NCI-H446 treated with DMSO at 0.1 percent for 48 hours (cell line): ENCODE measurements around the gene SPPL2A.
"Not testable (repeated sequence)": the region's sequence is repeated elsewhere in the genome, so short reads cannot be mapped to it uniquely, and the experiment has no call there.

Experiments used
- DNase-seq: peaks from one replicate; lab custom pipeline; 2025; lab: John Stamatoyannopoulos, UW

Gene SPPL2A

DNA sequence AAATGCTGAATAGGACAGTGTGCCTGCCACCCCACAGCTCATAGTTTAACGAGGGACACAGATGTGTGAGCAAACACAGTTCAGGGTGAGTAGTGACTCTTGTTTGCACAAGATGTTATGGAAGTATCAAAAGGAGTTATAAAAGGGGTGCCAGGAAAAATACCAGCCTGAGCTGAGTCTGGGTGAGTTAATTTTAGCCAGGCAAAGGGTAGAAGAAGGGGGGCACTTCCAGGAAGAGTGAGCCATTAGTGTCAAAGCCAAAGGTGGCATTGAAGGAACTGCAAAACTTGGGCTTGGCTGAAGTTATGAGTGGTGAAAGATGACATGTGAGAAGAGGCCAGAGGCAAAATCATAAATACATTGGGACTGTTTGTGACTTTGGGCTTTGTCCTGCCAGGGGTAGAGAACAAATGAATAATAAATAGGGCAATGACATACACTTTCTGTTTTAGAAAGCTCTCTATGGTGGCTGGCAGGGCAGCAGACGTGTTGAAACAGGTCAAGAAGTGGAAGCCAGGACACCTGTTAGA is 1.9 kb upstream of the SPPL2A start:
- no peak for DNase-seq

DNA sequence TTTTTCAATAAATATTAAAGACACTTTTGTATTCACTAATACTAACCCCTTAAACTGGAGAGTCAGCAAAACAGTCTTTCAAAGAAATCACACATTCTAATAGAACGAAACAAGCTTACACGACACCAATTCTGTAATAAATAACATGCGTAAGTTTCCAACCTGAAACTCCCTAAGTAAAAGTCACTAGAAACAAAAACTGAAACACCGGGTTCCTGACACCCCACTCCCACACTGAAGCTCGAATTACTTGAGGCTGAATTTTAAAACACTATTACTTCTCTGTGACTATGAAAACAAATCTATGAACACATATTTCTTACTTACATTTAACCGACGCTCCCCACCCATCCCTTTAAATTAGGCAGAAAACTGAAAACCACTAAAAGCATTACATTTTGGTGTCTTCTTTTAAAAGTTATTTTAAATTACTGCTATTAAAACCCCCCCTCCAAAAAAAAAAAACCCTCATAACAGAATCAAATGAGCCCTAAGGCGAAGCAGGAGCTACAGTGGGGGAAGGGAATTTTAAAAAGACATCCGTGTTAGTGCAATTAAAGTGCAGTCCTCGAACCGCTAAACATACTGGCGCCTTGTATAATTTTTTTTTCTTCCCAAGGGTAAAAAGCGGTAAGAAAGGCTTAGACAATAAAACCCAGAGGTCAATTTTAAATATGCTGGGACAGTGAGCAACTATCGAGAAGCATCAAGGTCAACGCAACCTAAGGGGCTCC is 878 bp downstream of the SPPL2A start:
- DNase-seq, result no peak

DNA sequence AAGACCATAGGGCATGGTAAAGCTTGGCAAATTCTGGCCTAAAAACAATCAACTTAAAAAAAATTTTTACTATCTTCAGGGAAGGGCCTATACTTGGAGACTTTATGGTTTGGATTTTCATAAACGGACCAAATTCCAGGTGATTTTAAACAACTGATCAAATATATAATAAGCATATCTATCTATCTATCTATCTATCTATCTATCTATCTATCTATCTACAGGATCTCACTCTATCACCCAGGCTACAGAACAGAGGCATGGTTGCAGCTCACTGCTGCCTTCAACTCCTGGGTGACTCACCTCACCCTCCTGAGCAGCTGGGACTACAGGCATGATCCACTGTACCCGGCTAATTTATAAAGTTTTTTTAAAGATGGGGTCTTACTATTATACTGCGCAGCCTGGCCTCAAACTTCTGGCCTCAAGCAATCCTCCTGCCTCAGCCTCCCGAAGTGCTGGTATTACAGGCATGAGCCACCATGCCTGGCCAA is 6.7 kb downstream of the SPPL2A start:
- no peak for DNase-seq

- DNase-seq, result no peak
These were observed 12.0 kb downstream of the SPPL2A start for GRCh38 chr15:50753463-50753862.

- no peak for DNase-seq
These were observed 14.1 kb downstream of the SPPL2A start for GRCh38 chr15:50751394-50751793.

- DNase-seq, result no peak
These were observed 15.2 kb downstream of the SPPL2A start for GRCh38 chr15:50750227-50750705.

DNA sequence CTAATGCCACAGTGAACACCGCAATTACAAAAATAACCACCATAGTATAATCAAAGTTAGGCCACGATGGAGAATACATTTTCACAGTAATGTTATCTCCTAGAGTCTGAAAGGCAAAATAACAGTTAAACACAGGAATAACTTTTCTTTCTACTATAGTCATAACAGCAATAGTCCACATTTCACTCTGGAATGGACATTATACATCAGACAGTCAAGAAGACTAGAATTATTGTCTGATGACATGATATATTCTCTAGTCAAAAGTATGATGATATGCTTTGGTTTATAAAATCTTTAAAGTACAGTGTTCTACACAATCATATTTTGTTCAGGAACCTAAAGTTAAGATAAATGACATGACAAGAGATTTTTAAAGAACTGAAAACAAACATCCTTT is 18.0 kb downstream of the SPPL2A start:
- DNase-seq, result no peak

GRCh38 chr15:50744601-50745000 is 20.9 kb downstream of the SPPL2A start:
- no peak for DNase-seq

DNA sequence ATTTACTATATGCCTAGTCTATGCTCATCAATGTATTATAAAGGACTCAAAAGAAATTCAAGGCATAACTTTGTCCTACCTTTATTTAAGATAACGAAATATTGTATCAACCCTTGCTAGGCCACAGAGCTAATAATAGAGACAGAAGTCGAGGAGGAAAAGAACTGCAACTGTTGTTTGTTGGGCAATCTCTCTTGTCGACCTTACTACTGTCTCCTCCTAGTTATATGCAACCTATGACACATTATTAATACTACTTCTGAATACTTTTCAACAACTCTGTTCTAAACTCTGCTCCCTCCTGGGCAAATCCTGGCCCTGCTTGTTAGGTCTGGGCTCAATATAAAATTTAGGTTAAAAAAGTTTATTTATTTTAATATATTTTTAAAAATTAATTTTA is 24.6 kb downstream of the SPPL2A start:
- DNase-seq, result no peak

- DNase-seq, result no peak
These were observed 28.7 kb downstream of the SPPL2A start for GRCh38 chr15:50736823-50737222.

GRCh38 chr15:50735156-50735555 is 30.4 kb downstream of the SPPL2A start:
- DNase-seq, result no peak

DNA sequence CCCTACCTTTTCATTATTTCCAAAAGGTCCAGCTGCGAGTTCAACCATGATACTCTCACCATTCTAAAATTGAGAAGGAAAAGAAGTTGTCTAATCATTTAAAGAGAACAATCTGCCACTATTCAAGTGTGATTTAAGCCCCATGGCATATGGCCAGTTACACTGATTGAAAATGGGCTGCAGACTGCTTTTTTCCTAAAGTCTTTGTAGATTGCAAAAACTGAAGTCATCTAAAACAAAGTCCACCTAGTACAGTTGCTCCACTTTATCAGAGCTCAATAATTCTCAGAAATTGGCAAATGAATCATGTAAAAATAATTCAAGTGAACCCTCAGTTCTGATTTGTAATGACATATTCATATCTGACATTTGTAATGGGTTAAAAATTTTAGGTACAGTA is 39.2 kb downstream of the SPPL2A start:
- no peak for DNase-seq

GRCh38 chr15:50718700-50719125 is 46.8 kb downstream of the SPPL2A start:
- DNase-seq, result no peak

DNA sequence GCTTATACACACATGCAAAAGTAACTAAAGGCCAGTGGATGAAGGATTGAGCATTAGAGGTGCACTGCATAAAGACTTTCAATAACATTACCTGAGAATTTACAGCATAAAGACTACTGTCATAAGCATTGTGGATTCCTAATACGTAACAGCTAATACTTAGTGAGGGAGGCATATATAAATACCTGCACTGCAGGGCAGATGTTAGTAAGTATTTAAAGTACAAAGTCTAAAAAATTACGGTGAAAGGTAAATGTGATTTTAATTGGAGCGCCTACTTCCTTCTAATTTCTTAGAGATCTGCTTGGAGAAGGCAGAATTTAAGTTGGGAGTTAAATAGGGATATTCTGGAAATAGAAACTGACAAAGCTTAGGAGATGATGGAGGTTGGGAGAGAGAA is 53.5 kb downstream of the SPPL2A start:
- DNase-seq, result no peak

DNA sequence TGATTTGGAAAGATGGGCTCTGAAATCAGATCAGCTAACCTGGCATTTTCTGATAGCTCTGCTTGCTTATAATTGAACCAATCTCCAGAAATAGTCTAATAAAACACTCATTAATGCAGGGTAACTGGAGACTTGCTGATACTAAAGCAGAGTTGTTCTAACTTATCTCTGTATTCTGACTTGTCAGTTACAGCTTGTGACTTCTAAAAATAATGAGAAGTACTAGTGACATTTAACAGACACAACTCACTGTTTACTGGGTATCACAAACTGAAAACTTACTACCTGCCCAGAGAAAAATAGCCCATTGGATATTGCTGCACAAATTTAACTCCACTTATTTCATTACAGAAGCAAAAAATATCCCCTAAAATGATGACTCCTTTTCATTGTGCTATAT is 54.9 kb downstream of the SPPL2A start:
- DNase-seq, result no peak

- DNase-seq, result no peak
These were observed 57.6 kb downstream of the SPPL2A start for GRCh38 chr15:50707878-50708427.

- DNase-seq, result no peak
These were observed 62.7 kb downstream of the SPPL2A start for GRCh38 chr15:50702762-50703334.

- DNase-seq, result no peak
These were observed 67.4 kb downstream of the SPPL2A start for GRCh38 chr15:50698101-50698500.

- DNase-seq, result no peak
These were observed 68.3 kb downstream of the SPPL2A start for GRCh38 chr15:50697109-50697797.

GRCh38 chr15:50694634-50695165 is 70.8 kb downstream of the SPPL2A start:
- not testable (repeated sequence) for DNase-seq

DNA sequence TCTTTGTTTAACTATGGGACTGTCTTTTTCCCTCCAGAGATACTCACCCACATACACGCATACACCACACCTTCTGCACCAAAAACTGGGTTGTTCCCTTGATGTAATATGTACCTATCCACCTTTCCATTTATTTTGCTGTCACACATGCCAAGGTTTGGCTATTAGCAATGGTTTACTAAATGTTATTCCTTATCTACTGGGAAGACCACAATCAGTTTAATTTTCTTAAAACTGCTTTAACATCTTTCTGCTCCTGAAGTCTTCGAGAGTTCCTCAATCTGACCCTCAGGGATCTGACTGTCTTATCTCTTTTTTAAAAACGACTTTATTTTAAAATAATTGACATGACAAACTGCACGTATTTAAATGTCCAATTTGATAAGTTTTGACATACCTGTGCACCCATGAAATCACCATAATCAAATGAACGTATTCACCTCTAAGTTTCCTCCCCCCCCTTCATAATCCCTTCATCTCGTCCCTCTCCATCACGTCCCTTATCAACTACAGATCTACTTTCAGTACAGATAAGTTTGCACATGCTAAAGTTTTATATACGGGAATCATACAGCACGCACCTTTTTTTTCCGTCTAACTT is 78.1 kb downstream of the SPPL2A start:
- DNase-seq, result no peak
